ENCODE results near the gene PDE1A.

DNA sequence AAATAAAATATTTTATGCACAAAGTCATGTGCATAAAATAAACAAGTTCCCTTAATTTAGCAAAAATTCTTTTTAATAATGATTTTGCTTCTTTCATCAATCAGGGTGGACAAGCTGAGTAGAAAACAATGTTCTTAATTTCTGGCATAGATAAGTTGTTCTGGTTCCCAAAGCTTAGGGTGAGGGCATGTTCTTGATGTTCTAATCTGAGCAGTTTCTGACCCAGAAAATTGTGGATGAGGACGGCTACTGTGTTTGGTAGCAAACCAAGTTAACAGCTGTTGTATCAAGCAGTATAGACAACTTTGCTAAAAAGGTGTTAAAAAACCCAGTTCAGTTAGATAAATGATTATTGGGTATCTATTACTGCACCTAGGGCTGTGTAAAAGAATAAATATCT lies 158.9 kb downstream of the PDE1A start:
- TF ChIP-seq, protein P1, sequence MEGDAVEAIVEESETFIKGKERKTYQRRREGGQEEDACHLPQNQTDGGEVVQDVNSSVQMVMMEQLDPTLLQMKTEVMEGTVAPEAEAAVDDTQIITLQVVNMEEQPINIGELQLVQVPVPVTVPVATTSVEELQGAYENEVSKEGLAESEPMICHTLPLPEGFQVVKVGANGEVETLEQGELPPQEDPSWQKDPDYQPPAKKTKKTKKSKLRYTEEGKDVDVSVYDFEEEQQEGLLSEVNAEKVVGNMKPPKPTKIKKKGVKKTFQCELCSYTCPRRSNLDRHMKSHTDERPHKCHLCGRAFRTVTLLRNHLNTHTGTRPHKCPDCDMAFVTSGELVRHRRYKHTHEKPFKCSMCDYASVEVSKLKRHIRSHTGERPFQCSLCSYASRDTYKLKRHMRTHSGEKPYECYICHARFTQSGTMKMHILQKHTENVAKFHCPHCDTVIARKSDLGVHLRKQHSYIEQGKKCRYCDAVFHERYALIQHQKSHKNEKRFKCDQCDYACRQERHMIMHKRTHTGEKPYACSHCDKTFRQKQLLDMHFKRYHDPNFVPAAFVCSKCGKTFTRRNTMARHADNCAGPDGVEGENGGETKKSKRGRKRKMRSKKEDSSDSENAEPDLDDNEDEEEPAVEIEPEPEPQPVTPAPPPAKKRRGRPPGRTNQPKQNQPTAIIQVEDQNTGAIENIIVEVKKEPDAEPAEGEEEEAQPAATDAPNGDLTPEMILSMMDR (IDR thresholded peaks at IDR 0.05), result no peak
- no peak for TF ChIP-seq POLR2A (IDR thresholded peaks at IDR 0.05)

Data from adrenal gland (tissue), 5 donors.